H1 (cell line): Measurements from ENCODE around the gene TMCC3. TPM values are rescaled to one million over a fixed set of nuclear protein-coding genes. Genes with fewer than 3 reads are reported as not detected.

Source experiments
- CTCF ChIA-PET: fragments of 300-600 bp; sonication (Branson Sonifier 250); formaldehyde crosslinking; loops from one replicate; lab custom pipeline; 2021; ENCODE audit not compliant: partially characterized antibody; lab: Charles Lee
- POLR2A ChIA-PET: fragments of 300-600 bp; sonication (Branson Sonifier 250); formaldehyde crosslinking; loops from one replicate; lab custom pipeline; 2021; ENCODE audit warnings: inconsistent platforms; ENCODE audit not compliant: partially characterized antibody; lab: Charles Lee
- DNase-seq, 2 experiments: peaks; one replicate each; pipeline versions ENCODE4 v3.0.0 to v3.0.0-alpha.2; 2010 to 2022; ENCODE audit warnings: low spot score in 2 of 2, low read depth in 1 of 2, mixed read lengths in 1 of 2
- FAIRE-seq: peaks from 2 replicates; lab custom pipeline; 2011; peaks lifted over from hg19 to GRCh38; lab: Jason Lieb, UNC
- H2AFZ ChIP-seq: 2 replicates; pipeline ENCODE4 v1.8.1; 2012; ENCODE audit warnings: low read length, inconsistent platforms
- H2AK5ac ChIP-seq: 2 replicates; pipeline ENCODE4 v1.6.1; 2013; ENCODE audit warnings: low read depth, low read length
- H2BK120ac ChIP-seq: replicated peaks from 2 replicates; pipeline ENCODE3; 2013; ENCODE audit warnings: low read depth, low read length, inconsistent platforms
- H2BK12ac ChIP-seq: 2 replicates; pipeline ENCODE4 v1.6.1; 2013; ENCODE audit warnings: low read depth, low read length
- H2BK15ac ChIP-seq: 2 replicates; pipeline ENCODE4 v1.6.1; 2013; ENCODE audit warnings: low read length
- H2BK20ac ChIP-seq: 2 replicates; pipeline ENCODE4 v1.6.1; 2013; ENCODE audit warnings: low read length
- H2BK5ac ChIP-seq: 2 replicates; pipeline ENCODE4 v1.6.1; 2013; ENCODE audit warnings: low read depth, low read length
- H3K14ac ChIP-seq: 2 replicates; pipeline ENCODE4 v1.6.1; 2013; ENCODE audit warnings: inconsistent platforms; ENCODE audit not compliant: insufficient read length
- H3K18ac ChIP-seq: 2 replicates; pipeline ENCODE4 v1.6.1; 2013; ENCODE audit warnings: low read length; ENCODE audit errors: extremely low read depth
- H3K23ac ChIP-seq: 2 replicates; pipeline ENCODE4 v1.6.1; 2013; ENCODE audit warnings: inconsistent platforms; ENCODE audit not compliant: insufficient read length
- H3K23me2 ChIP-seq: 2 replicates; pipeline ENCODE4 v1.6.1; 2013; ENCODE audit warnings: low read depth, low read length
- H3K27ac ChIP-seq: 2 replicates; pipeline ENCODE4 v1.6.1; 2011; ENCODE audit warnings: low read depth, low read length, inconsistent platforms
- H3K27me3 ChIP-seq, 4 experiments: replicated peaks in 1 of 4; 1 replicate in 1 of 4; 2 replicates in 3 of 4; pipeline versions ENCODE4 v1.6.1 to v1.8.1; 2011 to 2013; ENCODE audit warnings: low read length in 3 of 4, mild to moderate bottlenecking in 3 of 4, inconsistent platforms in 2 of 4, mixed read lengths in 2 of 4, moderate library complexity in 1 of 4; ENCODE audit not compliant: control insufficient read depth in 3 of 4, insufficient read depth in 3 of 4; ENCODE audit errors: extremely low read depth in 1 of 4
- H3K36me3 ChIP-seq, 4 experiments: 2 replicates each; pipeline versions ENCODE4 v1.6.1 to v1.8.1; 2011 to 2013; ENCODE audit warnings: mild to moderate bottlenecking in 4 of 4, low read length in 3 of 4, moderate library complexity in 2 of 4, control low read depth in 1 of 4, inconsistent platforms in 1 of 4; ENCODE audit not compliant: insufficient read depth in 4 of 4, control insufficient read depth in 2 of 4
- H3K4ac ChIP-seq: replicated peaks from 2 replicates; pipeline ENCODE3; 2013; ENCODE audit warnings: low read length, low read depth, mixed read lengths, inconsistent platforms; ENCODE audit not compliant: insufficient read length
- H3K4me1 ChIP-seq, 4 experiments: replicated peaks in 1 of 4; 1 replicate in 1 of 4; 2 replicates in 3 of 4; pipeline versions ENCODE4 v1.6.1 to v1.8.1; 2011 to 2013; ENCODE audit warnings: low read length in 3 of 4, inconsistent platforms in 2 of 4, mixed read lengths in 1 of 4; ENCODE audit not compliant: insufficient read depth in 4 of 4, control insufficient read depth in 3 of 4
- H3K4me2 ChIP-seq, 2 experiments: 2 replicates each; pipeline versions ENCODE4 v1.6.1 to v1.8.1; 2011 to 2013; ENCODE audit warnings: low read depth in 2 of 2, low read length in 2 of 2, control low read depth in 1 of 2, inconsistent platforms in 1 of 2, mild to moderate bottlenecking in 1 of 2; ENCODE audit not compliant: insufficient read depth in 1 of 2
- H3K4me3 ChIP-seq, 4 experiments: fragments of 200-600, 300-600 bp in 1 of 4; sonication (generic), shearing (Covaris generic), sonication (Bioruptor Twin) in 1 of 4; 2 replicates each; pipeline versions ENCODE4 v1.5.1 to v1.8.1; 2011 to 2016; ENCODE audit warnings: low read length in 4 of 4, low read depth in 3 of 4, control low read depth in 2 of 4, inconsistent platforms in 2 of 4, mild to moderate bottlenecking in 2 of 4, mixed read lengths in 1 of 4, moderate library complexity in 1 of 4; ENCODE audit not compliant: insufficient read depth in 2 of 4; ENCODE audit errors: extremely low read depth in 1 of 4
- H3K56ac ChIP-seq: replicated peaks from 2 replicates; pipeline ENCODE3; 2013; ENCODE audit warnings: low read depth, mild to moderate bottlenecking, mixed read lengths, low read length, inconsistent platforms; ENCODE audit not compliant: insufficient read length
- H3K79me1 ChIP-seq: 2 replicates; pipeline ENCODE4 v1.6.1; 2013; ENCODE audit warnings: low read depth, low read length, control low read depth
- H3K79me2 ChIP-seq, 2 experiments: 2 replicates each; pipeline versions ENCODE4 v1.6.1 to v1.8.1; 2012 to 2013; ENCODE audit warnings: low read length in 2 of 2, mild to moderate bottlenecking in 2 of 2, inconsistent platforms in 1 of 2; ENCODE audit not compliant: insufficient read depth in 2 of 2, control insufficient read depth in 1 of 2
- H3K9ac ChIP-seq, 4 experiments: replicated peaks in 1 of 4; 1 replicate in 1 of 4; 2 replicates in 3 of 4; pipeline versions ENCODE4 v1.6.1 to v1.8.1; 2011 to 2013; ENCODE audit warnings: low read depth in 3 of 4, low read length in 3 of 4, control low read depth in 2 of 4, mild to moderate bottlenecking in 2 of 4, moderate library complexity in 2 of 4, inconsistent platforms in 1 of 4; ENCODE audit errors: extremely low read depth in 1 of 4
- H3K9me3 ChIP-seq, 2 experiments: 2 replicates each; pipeline versions ENCODE4 v1.6.1 to v1.8.1; 2012 to 2013; ENCODE audit warnings: mild to moderate bottlenecking in 2 of 2, moderate library complexity in 2 of 2, control low read depth in 1 of 2, inconsistent platforms in 1 of 2, low read depth in 1 of 2, low read length in 1 of 2, mixed read lengths in 1 of 2; ENCODE audit not compliant: insufficient read depth in 2 of 2
- H4K20me1 ChIP-seq, 2 experiments: replicated peaks in 1 of 2; 2 replicates each; pipeline versions ENCODE3 to v1.8.1; 2011 to 2013; ENCODE audit warnings: inconsistent platforms in 2 of 2, low read length in 2 of 2, mild to moderate bottlenecking in 1 of 2; ENCODE audit not compliant: insufficient read depth in 2 of 2, control insufficient read depth in 1 of 2
- H4K5ac ChIP-seq: 2 replicates; pipeline ENCODE4 v1.6.1; 2013; ENCODE audit warnings: low read length, low read depth, mixed read lengths, inconsistent platforms; ENCODE audit not compliant: insufficient read length
- H4K8ac ChIP-seq: 2 replicates; pipeline ENCODE4 v1.8.0; 2013; ENCODE audit warnings: mild to moderate bottlenecking, moderate library complexity, low read length, inconsistent platforms; ENCODE audit not compliant: insufficient read depth; ENCODE audit errors: extremely low read depth
- H4K91ac ChIP-seq: replicated peaks from 2 replicates; pipeline ENCODE3; 2013; ENCODE audit warnings: low read length, mixed read lengths, inconsistent platforms; ENCODE audit not compliant: insufficient read length
- BRCA1 ChIP-seq: IDR thresholded peaks from 2 replicates; pipeline ENCODE4 v1.6.1; 2012; ENCODE audit warnings: low read depth, low read length, improper control_type of control experiment
- CHD1 ChIP-seq: IDR thresholded peaks from 2 replicates; pipeline ENCODE4 v1.6.1; 2012; ENCODE audit warnings: low read depth, low read length, improper control_type of control experiment
- HDAC2 ChIP-seq, 2 experiments: fragments of 300-600 bp in 1 of 2; sonication (generic) in 1 of 2; IDR thresholded peaks; 2 replicates each; pipeline ENCODE4 v1.6.1; 2011 to 2012; ENCODE audit warnings: low read depth in 2 of 2, low read length in 2 of 2, mild to moderate bottlenecking in 2 of 2, moderate library complexity in 2 of 2, borderline replicate concordance in 1 of 2, inconsistent platforms in 1 of 2
- RAD21 ChIP-seq, 2 experiments: IDR thresholded peaks in 1 of 2; conservative IDR thresholded peaks in 1 of 2; 2 replicates each; pipeline ENCODE4 v1.6.1; 2011; ENCODE audit warnings: low read depth in 2 of 2, low read length in 2 of 2, improper control_type of control experiment in 1 of 2, inconsistent platforms in 1 of 2, mild to moderate bottlenecking in 1 of 2, moderate library complexity in 1 of 2
- SRF ChIP-seq: IDR thresholded peaks from 2 replicates; pipeline ENCODE4 v1.6.1; 2011; ENCODE audit warnings: mild to moderate bottlenecking, low read depth, low read length, moderate library complexity
- TCF12 ChIP-seq: IDR thresholded peaks from 2 replicates; pipeline ENCODE4 v1.6.1; 2011; ENCODE audit warnings: low read depth, mild to moderate bottlenecking, low read length
- WGBS, 2 experiments: shearing (Covaris generic) in 1 of 2; methylation state at CpG; one replicate each; pipeline versions ENCODE4 v1.1.6 to v1.1.7; 2013 to 2015; ENCODE audit warnings: low lambda C conversion rate in 2 of 2, mixed read lengths in 2 of 2, inconsistent platforms in 1 of 2, low coverage in 1 of 2, missing lambda C conversion rate in 1 of 2; ENCODE audit not compliant: insufficient replicate concordance in 2 of 2, insufficient coverage in 1 of 2, insufficient read length in 1 of 2; ENCODE audit errors: extremely low coverage in 1 of 2, missing lambda C conversion rate in 1 of 2; 5-methylcytosine and 5-hydroxymethylcytosine counted together
- polyA plus RNA-seq, 7 experiments: library from polyadenylated mRNA; depleted of rRNA in 3 of 7; stranded (reverse) in 5 of 7; unstranded in 2 of 7; fragments of >200 nt in 5 of 7; fragments of 200-250 nt in 2 of 7; gene quantifications; 1 replicate in 5 of 7; 2 replicates in 1 of 7; 4 replicates in 1 of 7; pipeline versions ENCODE4 v1.2.1 to v1.2.3, GENCODE V29; 2011 to 2013; ENCODE audit warnings: missing spikeins in 2 of 7, mixed read lengths in 2 of 7
- total RNA-seq: library from RNA; stranded (reverse); fragmentation: NEBNext Ultra II Directional; extraction: Animal tissue kit (Norgen Biotek cat#: 25700); gene quantifications from 2 replicates; pipeline ENCODE4 v1.2.1, GENCODE V29; 2021

TMCC3 gene
- total and polyA plus RNA-seq, 2 of the 8 experiments (the other 6 are each of a cell fraction or from before 2014, with no cell fraction given): 1.7 to 4.1 TPM

GRCh38 chr12:94618995-94619695 lies 31.2 kb downstream of the TMCC3 start:
- Histone ChIP-seq H3K14ac (no peak overlapping the region), H3K36me3 (no peaks in the 10 kb centered on the region), H4K91ac (no peak overlapping the region), H2BK20ac (no peak overlapping the region), H3K56ac (no peak overlapping the region), H4K20me1 (no peaks in the 10 kb centered on the region), H2BK120ac (no peak overlapping the region), H2AFZ (no peak overlapping the region), H3K4me3 (no peak overlapping the region), H4K8ac (no peak overlapping the region), H3K27ac (no peak overlapping the region), H3K4ac (no peak overlapping the region), H2BK12ac (no peak overlapping the region), H4K5ac (no peak overlapping the region), H3K9me3 (0 out of 4 replicates have a peak, but pooled peaks cover 0 to under 1% of the 10 kb centered on the region in 2 experiments), H3K79me1 (no peaks in the 10 kb centered on the region)
- FAIRE-seq: no peak
- TF ChIP-seq HDAC2 (IDR thresholded peaks at IDR 0.05; ENCODE audit: borderline replicate concordance in 1 of 2, low read depth in 2 of 2, low read length in 2 of 2) (no peak), CHD1 (no peak), RAD21 (IDR thresholded peaks at IDR 0.05 in 1 of 2, conservative IDR thresholded peaks at IDR 0.05 in 1 of 2; ENCODE audit: low read depth in 2 of 2, low read length in 2 of 2) (no peak), BRCA1 (no peak), SRF (no peak), TCF12 (no peak)
- TF ChIP-seq, all 59 proteins: peak for 0
- H3K79me2 ChIP-seq: no peaks in the 10 kb centered on the region
- H3K4me2 ChIP-seq: no peak overlapping the region
- H3K18ac ChIP-seq: no peak overlapping the region
- DNase-seq: no peak
- H2BK15ac ChIP-seq: no peak overlapping the region
- H3K9ac ChIP-seq: no peak overlapping the region
- no peak overlapping the region for H2BK5ac ChIP-seq
- ChIA-PET POLR2A (interaction anchor here (3.1 kb wide), 1 partner anchor 11 kb away, joined by 10 read pairs; no protein-coding TSS in a partner anchor), CTCF (interaction anchor here (0.7 to 1.2 kb wide), 2 partner anchors 9 to 26 kb away, joined by 3 to 4 read pairs; no protein-coding TSS in a partner anchor)
- WGBS, 2 experiments: 92% methylated on average over 6 of the region's 6 CpGs; no CpG with 5 or more reads in 1 of the 2 experiments
- H3K4me1 ChIP-seq: peaks cover 2 to 5% (median 4%) of the 10 kb centered on the region in 4 experiments; a peak in 3 of 7 replicates
- H2AK5ac ChIP-seq: no peak overlapping the region
- H3K23ac ChIP-seq: no peak overlapping the region
- H3K23me2 ChIP-seq: no peaks in the 10 kb centered on the region
- H3K27me3 ChIP-seq: no peaks in the 10 kb centered on the region
